ENCODE data around the gene SCAMP4. TPM values are rescaled to one million over a fixed set of nuclear protein-coding genes. Genes with fewer than 3 reads are reported as not detected.

SCAMP4 gene
- total RNA-seq, 1 experiment from 2014 or later, result 81.3 TPM

GRCh38 chr19:1863638-1864479, 41.3 kb upstream of the SCAMP4 start (continued):
- peak; percentile 87; the same call in 1 of the 2 replicates for TF ChIP-seq ARID4B (CRISPR knock-in tag; IDR thresholded peaks at IDR 0.05; ENCODE audit: borderline replicate concordance)
- TF ChIP-seq ATF6 (CRISPR knock-in tag; IDR thresholded peaks at IDR 0.05), result no peak

GRCh38 chr19:1864480-1865171, 40.6 kb upstream of the SCAMP4 start:
- Mint-ChIP-seq H3K27ac (no peak overlapping the region), H3K9me3 (no peaks in the 10 kb centered on the region), H3K36me3 (no peaks in the 10 kb centered on the region), H3K4me3 (peak overlapping the region; percentile 68), H3K4me1 (peaks cover 11% of the 10 kb centered on the region), H3K27me3 (ENCODE audit: low read depth) (peaks cover 11% of the 10 kb centered on the region)
- peak; percentile 87 for DNase-seq (ENCODE audit: low spot score)
- POLR2A ChIA-PET, result interaction anchor here (0.5 to 2.5 kb wide), 6 partner anchors 10 to 221 kb away, joined by 3 to 15 read pairs (median 4); no protein-coding TSS in a partner anchor
- peak; percentile 61 for ATAC-seq
- CTCF ChIA-PET, result interaction anchor here (0.6 to 3.0 kb wide), 20 partner anchors 10 to 456 kb away, joined by 3 to 48 read pairs (median 4); partner anchors contain the start of genes ABHD17A, ADAT3 and SCAMP4
- no peak for TF ChIP-seq PRDM15 (CRISPR knock-in tag; IDR thresholded peaks at IDR 0.05)
- TF ChIP-seq SMAD4 (CRISPR knock-in tag; IDR thresholded peaks at IDR 0.05), result no peak
- no peak for TF ChIP-seq ZNF138 (CRISPR knock-in tag; conservative IDR thresholded peaks at IDR 0.05)
- TF ChIP-seq CTCF (IDR thresholded peaks at IDR 0.05), result peak; percentile 73
- TF ChIP-seq GRHL2 (CRISPR knock-in tag; IDR thresholded peaks at IDR 0.05; ENCODE audit: insufficient replicate concordance, severe bottlenecking), result no peak
- no peak; the same call in 1 of the 2 replicates for TF ChIP-seq JUN (CRISPR knock-in tag; IDR thresholded peaks at IDR 0.05)
- TF ChIP-seq CBFB (CRISPR knock-in tag; IDR thresholded peaks at IDR 0.05; ENCODE audit: low read depth), result no peak
- no peak for TF ChIP-seq RELA (CRISPR knock-in tag; IDR thresholded peaks at IDR 0.05; ENCODE audit: borderline replicate concordance)
- no peak for TF ChIP-seq ZNF671 (CRISPR knock-in tag; IDR thresholded peaks at IDR 0.05)
- TF ChIP-seq ZBTB43 (CRISPR knock-in tag; IDR thresholded peaks at IDR 0.05), result no peak
- TF ChIP-seq ELF4 (CRISPR knock-in tag; IDR thresholded peaks at IDR 0.05; ENCODE audit: low read depth), result no peak
- no peak for TF ChIP-seq TEAD4 (CRISPR knock-in tag; IDR thresholded peaks at IDR 0.05)
- no peak; the same call in 1 of the 2 replicates for TF ChIP-seq PRRX2 (CRISPR knock-in tag; IDR thresholded peaks at IDR 0.05)
- 0 out of 2 replicates have a peak, but pooled peaks have one; percentile 2 for TF ChIP-seq AFF4 (CRISPR knock-in tag; IDR thresholded peaks at IDR 0.05; ENCODE audit: borderline replicate concordance)
